HG02852 (cell line): Measurements from ENCODE around the gene CARD9.

ENCODE experiments used
- ATAC-seq: cut with Tn5 transposase; IDR thresholded peaks from one replicate; pipeline ENCODE4 v1.9.1; 2021; ENCODE audit warnings: mild to moderate bottlenecking, moderate library complexity; ENCODE audit not compliant: unreplicated experiment

The CARD9 gene

GRCh38 chr9:136351252-136351800 is 22.1 kb downstream of the CARD9 start:
- ATAC-seq = no peak

DNA sequence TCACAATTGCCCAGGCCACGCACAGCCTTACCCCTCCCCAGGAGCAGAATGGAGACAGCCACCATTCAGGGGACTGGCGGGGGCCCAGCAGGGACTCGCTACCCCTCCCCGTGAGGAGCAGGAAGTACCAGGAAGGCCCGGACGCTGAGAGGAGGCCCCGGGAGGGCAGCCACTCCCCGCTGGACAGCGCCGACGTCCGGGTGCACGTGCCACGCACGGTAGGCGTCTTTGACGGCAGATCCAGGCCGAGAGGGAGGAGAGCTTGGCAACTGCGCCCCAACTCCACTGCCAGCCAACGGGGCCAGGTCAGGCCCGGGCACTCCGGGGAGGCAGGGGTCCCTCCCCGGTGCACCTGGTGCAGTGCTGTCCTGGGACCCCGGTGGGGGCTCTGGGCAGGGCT is 23.9 kb downstream of the CARD9 start:
- ATAC-seq = no peak

DNA sequence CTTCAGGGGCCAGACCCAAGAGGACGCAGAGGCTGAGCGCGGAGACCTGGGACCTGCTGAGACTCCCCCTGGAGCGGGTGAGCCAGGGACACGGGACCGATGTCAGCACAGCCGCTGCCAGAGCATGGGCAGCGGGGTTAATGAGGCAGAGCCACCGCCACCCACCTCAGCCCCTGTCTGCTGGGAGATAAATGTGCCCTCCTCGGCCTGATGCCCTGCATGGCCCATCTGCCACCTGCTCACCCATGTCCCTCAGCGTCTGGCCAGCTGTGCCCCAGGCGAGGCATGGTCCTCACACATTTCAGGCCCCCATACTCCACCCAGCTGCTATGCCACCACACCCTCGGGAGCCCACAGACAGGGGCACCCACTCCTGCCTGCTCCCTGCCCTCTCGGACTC is 24.8 kb downstream of the CARD9 start:
- no peak for ATAC-seq

GRCh38 chr9:136347472-136348256 is 25.8 kb downstream of the CARD9 start:
- no peak for ATAC-seq

DNA sequence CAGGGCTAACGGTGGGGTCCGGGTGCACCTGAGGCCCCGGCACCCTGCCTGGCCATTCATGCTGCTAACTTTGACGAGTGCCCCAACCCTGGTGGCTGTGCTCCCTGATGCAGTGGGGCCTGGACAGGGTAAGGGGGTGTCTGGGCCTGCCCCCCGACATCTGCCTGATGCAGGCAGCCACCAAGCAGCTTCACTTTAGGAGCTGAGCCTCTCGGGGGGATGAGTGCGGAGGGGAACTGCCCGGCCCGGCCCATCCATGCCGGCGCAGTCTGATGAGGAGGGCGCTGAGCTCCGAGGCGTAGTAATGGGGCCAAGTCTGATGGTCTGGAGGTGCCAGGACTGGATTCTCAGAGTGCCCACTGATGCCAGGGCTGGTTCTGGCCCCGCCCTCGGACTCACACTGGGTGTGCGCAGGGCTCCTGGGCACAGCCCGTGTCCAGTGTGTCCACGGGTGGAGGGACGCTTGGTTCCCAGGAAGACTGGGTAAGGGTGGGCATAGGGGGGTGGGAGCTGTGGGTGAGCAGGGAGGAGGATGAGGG is 26.5 kb downstream of the CARD9 start:
- ATAC-seq = no peak

- no peak for ATAC-seq
Measured at GRCh38 chr9:136346157-136346481, 27.4 kb downstream of the CARD9 start.

DNA sequence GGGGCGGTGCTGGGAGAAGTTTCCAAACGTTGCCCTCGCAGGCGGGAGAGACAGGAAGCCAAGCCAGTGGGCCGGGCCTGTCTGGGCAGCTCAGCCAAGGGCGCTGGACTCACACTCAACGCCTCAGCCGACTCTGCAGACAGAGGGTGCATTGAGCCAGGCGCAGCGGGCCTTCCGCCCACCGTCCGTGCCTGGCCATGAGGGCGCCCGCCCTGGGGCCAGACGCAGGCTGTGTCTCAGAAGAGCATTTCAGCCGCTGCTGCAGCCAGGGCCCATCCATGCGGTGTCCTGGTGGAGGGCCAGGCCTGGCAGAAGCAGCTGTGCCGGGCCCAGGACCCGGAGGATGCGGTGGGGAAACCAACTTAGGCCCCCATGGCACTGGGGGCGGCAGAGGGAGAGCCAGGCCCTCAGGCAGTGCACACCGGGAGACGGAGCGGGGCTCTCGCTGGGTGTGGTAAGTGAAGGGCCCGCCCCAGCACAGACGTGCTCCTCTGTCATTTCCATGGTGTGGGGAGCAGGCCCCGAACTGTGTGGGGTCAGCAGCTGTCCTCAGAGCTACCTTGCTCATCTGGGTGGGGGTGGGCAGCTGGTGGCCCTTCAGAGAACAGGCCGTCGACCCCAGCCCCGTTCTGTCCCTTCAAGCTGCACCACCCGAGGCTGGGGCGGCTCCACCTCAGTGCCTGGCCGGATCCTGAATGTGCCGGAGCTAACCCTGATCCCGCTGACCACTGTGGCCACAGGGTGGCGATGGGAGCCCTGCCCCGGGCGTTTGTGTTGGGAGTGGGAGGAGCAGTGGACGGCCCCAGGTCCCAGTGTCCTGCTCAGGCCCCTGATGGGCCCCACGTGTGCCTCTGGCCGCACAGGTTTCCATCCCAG is 27.9 kb downstream of the CARD9 start:
- ATAC-seq = no peak

- ATAC-seq = no peak
Measured at GRCh38 chr9:136344544-136345280, 28.8 kb downstream of the CARD9 start.

DNA sequence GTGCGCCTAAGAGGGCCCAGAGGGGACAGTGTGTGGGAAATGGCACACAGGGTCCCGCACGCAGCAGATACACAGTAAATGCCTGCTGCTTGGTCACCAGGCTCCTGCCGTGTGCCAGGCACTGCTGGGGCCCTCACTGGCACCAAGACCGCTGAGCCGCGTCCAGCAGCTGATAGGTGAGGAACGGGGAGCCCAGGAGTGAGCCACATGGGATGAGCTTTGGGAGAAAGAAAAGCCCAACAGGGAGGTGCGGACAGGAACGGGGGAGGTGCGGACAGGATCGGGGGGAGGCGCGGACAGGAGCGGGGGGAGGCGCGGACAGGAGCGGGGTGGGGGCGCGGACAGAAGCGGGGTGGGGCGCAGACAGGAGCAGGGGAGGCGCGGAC is 29.6 kb downstream of the CARD9 start:
- no peak for ATAC-seq

DNA sequence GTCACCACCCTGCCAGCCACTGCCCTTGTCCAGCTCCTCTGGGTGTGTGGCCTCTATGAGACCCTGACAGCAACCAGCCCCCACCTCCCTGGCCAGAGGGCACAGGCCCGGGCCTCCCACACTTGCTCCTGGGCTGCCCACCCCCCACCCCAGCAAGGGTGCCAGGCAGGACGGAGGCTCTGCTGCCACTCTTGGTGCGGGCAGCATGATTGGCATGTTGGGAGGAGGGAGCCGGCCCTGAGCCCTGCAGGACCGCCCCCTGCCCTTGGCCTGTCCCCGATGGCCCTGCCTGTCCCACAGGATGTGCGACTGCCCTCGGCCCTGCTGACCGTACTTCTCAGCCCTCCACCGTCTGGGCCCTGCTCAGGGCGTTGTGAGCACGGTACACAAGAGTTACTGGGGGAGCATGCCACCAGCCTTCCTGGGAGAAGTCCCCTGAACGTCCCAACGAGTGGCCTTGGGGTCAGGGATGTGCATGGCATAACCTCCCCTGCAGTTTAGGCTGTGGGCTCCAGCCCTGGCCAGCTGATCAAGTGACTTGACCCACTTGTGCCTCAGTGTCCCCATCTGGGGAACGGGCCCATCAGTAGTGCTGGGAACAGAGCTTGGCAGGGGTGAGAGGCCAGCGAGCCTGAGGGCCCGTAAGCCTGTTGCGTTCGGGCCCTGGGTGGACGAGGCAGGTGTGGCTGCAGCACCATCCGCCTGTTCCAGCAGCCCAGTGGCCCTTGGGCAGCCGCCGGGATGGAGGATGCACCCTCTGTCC is 30.2 kb downstream of the CARD9 start:
- no peak for ATAC-seq

- ATAC-seq = no peak
Measured at GRCh38 chr9:136342181-136343120, 31.0 kb downstream of the CARD9 start.

- ATAC-seq = no peak
Measured at GRCh38 chr9:136341769-136342168, 31.7 kb downstream of the CARD9 start.

- ATAC-seq = no peak
Measured at GRCh38 chr9:136341042-136341655, 32.3 kb downstream of the CARD9 start.

GRCh38 chr9:136340356-136341041 is 33.0 kb downstream of the CARD9 start:
- ATAC-seq = no peak

DNA sequence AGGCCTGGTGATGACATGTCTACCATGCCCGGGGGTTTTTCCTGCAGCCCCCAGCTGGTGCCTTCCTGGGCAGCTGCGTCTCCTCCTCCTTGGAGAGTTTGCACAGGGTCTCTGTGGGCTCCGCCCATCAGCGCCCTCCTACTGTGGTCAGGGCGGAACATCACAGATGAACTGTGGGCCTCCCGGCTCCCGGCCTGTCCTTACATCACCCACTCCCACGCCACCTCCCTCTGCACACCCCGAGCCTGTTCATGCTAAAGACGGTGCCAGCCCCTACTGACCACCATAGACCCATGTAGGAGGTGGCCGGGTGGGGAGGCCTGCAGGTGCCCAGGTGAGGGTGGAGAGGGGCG is 33.5 kb downstream of the CARD9 start:
- ATAC-seq = no peak

DNA sequence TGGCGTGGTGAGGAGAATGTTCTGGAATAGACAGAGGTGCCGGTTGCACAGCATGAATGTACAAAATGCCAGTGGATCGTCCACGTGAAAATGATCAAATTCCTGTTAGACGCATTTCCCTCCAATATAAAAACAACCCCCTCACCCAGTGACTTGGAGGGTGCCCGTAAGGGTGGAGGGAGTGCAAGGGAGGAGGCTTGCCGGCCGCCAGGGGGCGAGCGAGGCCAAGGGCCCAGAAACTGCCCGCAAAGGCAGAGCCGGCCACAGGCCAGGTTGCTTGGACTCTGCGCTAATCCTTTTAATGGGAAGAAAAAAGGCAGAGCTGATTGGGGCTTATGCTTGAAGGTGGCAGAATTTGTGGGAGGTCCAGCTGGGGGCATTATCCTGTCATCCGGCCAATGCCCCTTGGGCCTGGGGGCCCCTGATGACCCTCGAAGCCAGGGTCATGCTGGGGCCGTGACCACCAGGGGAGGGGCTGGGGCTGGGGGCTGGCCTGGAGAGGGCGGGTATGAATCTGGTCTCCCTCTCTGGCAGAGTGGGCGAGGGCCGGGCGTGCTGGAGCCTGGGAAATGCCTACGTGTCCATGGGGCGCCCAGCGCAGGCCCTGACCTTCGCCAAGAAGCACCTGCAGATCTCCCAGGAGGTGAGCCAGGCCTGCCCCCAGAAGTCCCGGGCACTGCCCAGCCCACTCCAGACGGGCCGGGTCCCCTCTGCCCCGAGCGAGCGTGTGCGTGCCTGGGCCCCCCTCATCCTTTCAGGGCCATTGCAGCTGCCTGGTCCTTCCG is 34.1 kb downstream of the CARD9 start:
- ATAC-seq = no peak

DNA sequence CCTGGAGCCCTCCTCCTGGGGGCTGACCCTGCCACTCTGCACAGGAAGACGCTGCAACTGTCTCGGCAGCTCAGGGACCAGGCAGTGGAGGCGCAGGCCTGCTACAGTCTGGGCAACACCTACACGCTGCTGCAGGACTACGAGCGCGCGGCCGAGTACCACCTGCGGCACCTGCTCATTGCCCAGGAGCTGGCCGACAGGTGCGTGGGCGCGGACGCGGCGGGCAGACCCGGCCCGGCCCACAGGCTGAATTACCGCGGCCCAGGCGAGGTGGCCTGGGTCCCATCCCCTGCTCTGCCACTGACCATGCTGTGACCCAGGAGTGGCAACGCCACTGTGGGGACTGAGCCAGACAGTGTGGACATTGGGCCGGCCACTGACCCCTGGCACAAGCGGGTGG is 35.0 kb downstream of the CARD9 start:
- ATAC-seq = no peak
